ENCODE results near the gene LRRN3.
"Not testable (repeated sequence)": the region's sequence is repeated elsewhere in the genome, so short reads cannot be mapped to it uniquely, and the experiment has no call there.

LRRN3 gene

GRCh38 chr7:111090846-111091245 lies at the start of gene LRRN3:
TSS of gene LRRN3 (plus strand) at chr7:111091127. CDS start at chr7:111122773, 31,646 bp downstream.
- DNase-seq, result peak; percentile 67

GRCh38 chr7:111041577-111041976 lies 49.4 kb upstream of the LRRN3 start:
- DNase-seq, result no peak

- no peak for DNase-seq
Measured at GRCh38 chr7:111042842-111043241, 48.1 kb upstream of the LRRN3 start.

- no peak for DNase-seq
Measured at GRCh38 chr7:111043561-111043960, 47.4 kb upstream of the LRRN3 start.

- DNase-seq, result no peak
Measured at GRCh38 chr7:111045449-111045848, 45.5 kb upstream of the LRRN3 start.

- no peak for DNase-seq
Measured at GRCh38 chr7:111047595-111047994, 43.3 kb upstream of the LRRN3 start.

GRCh38 chr7:111049971-111050680 lies 40.8 kb upstream of the LRRN3 start:
- peak; percentile 10 for DNase-seq

GRCh38 chr7:111050875-111051416 lies 40.0 kb upstream of the LRRN3 start:
- no peak for DNase-seq

GRCh38 chr7:111051832-111052231 lies 39.1 kb upstream of the LRRN3 start:
- DNase-seq, result no peak

GRCh38 chr7:111053035-111053434 lies 37.9 kb upstream of the LRRN3 start:
- DNase-seq, result no peak

GRCh38 chr7:111056371-111056770 lies 34.6 kb upstream of the LRRN3 start:
- no peak for DNase-seq

- no peak for DNase-seq
Measured at GRCh38 chr7:111057066-111057465, 33.9 kb upstream of the LRRN3 start.

GRCh38 chr7:111059833-111060232 lies 31.1 kb upstream of the LRRN3 start:
- no peak for DNase-seq

GRCh38 chr7:111063166-111063565 lies 27.8 kb upstream of the LRRN3 start:
- no peak for DNase-seq

GRCh38 chr7:111067251-111067650 lies 23.7 kb upstream of the LRRN3 start:
- no peak for DNase-seq

GRCh38 chr7:111067682-111068081 lies 23.2 kb upstream of the LRRN3 start:
- DNase-seq, result no peak

- DNase-seq, result no peak
Measured at GRCh38 chr7:111068618-111069017, 22.3 kb upstream of the LRRN3 start.

- no peak for DNase-seq
Measured at GRCh38 chr7:111071556-111071955, 19.4 kb upstream of the LRRN3 start.

- not testable (repeated sequence) for DNase-seq
Measured at GRCh38 chr7:111072658-111073057, 18.3 kb upstream of the LRRN3 start.

- DNase-seq, result no peak
Measured at GRCh38 chr7:111074071-111074747, 16.7 kb upstream of the LRRN3 start.

- DNase-seq, result no peak
Measured at GRCh38 chr7:111074748-111075146, 16.2 kb upstream of the LRRN3 start.

- DNase-seq, result no peak
Measured at GRCh38 chr7:111075498-111075897, 15.4 kb upstream of the LRRN3 start.

- no peak for DNase-seq
Measured at GRCh38 chr7:111076205-111076604, 14.7 kb upstream of the LRRN3 start.

- no peak for DNase-seq
Measured at GRCh38 chr7:111077001-111077400, 13.9 kb upstream of the LRRN3 start.
